Fibroblast of lung (primary cell): ENCODE data around the gene CXCR1. TPM values are rescaled to one million over a fixed set of nuclear protein-coding genes. Genes with fewer than 3 reads are reported as not detected.
A peak's percentile ranks its signal among the peaks of the same experiment; 100 is the strongest.

Source experiments
- DNase-seq, 2 donors: peaks; one replicate each; pipeline versions ENCODE4 v3.0.0 to v3.0.0-alpha.2; 2010; ENCODE audit warnings: low read depth in 2 of 2
- H2AFZ ChIP-seq: 2 replicates; pipeline ENCODE4 v1.5.1; 2012; ENCODE audit warnings: low read length, control low read depth, inconsistent platforms
- H3K27ac ChIP-seq: 2 replicates; pipeline ENCODE4 v1.5.1; 2011; ENCODE audit warnings: low read length, control low read depth; ENCODE audit not compliant: insufficient read depth
- H3K27me3 ChIP-seq: 2 replicates; pipeline ENCODE4 v1.5.1; 2011; ENCODE audit warnings: mild to moderate bottlenecking, low read length; ENCODE audit not compliant: control insufficient read depth, insufficient read depth
- H3K36me3 ChIP-seq: 2 replicates; pipeline ENCODE4 v1.5.1; 2011; ENCODE audit warnings: low read length; ENCODE audit not compliant: control insufficient read depth, insufficient read depth
- H3K4me1 ChIP-seq: 2 replicates; pipeline ENCODE4 v1.5.1; 2011; ENCODE audit warnings: low read length; ENCODE audit not compliant: control insufficient read depth, insufficient read depth; ENCODE audit errors: extremely low read depth
- H3K4me2 ChIP-seq: 2 replicates; pipeline ENCODE4 v1.5.1; 2011; ENCODE audit warnings: low read length, control low read depth; ENCODE audit not compliant: insufficient read depth; ENCODE audit errors: extremely low read depth
- H3K4me3 ChIP-seq, 4 experiments: fragments of 200-600 bp in 1 of 4; sonication (generic) in 1 of 4; replicated peaks in 1 of 4; 2 replicates each; pipeline ENCODE4 v1.5.1; 2011 to 2016; ENCODE audit warnings: low read length in 4 of 4, low read depth in 3 of 4, mild to moderate bottlenecking in 3 of 4, control low read depth in 2 of 4, inconsistent platforms in 1 of 4, mixed read lengths in 1 of 4; ENCODE audit not compliant: insufficient read depth in 1 of 4; ENCODE audit errors: control extremely low read depth in 1 of 4
- H3K79me2 ChIP-seq: 2 replicates; pipeline ENCODE4 v1.5.1; 2012; ENCODE audit warnings: mild to moderate bottlenecking, low read length, inconsistent platforms; ENCODE audit not compliant: control insufficient read depth, insufficient read depth
- H3K9ac ChIP-seq: 2 replicates; pipeline ENCODE4 v1.5.1; 2011; ENCODE audit warnings: mild to moderate bottlenecking, low read length, control low read depth; ENCODE audit not compliant: insufficient read depth
- H3K9me3 ChIP-seq: 2 replicates; pipeline ENCODE4 v1.5.1; 2012; ENCODE audit warnings: low read depth, low read length; ENCODE audit not compliant: control insufficient read depth, insufficient read depth
- H4K20me1 ChIP-seq: 2 replicates; pipeline ENCODE4 v1.5.1; 2011; ENCODE audit warnings: low read length; ENCODE audit not compliant: control insufficient read depth, insufficient read depth; ENCODE audit errors: extremely low read depth
- EZH2 ChIP-seq: IDR thresholded peaks from 2 replicates; pipeline ENCODE4 v1.5.1; 2012; ENCODE audit warnings: low read length, control low read depth, mild to moderate bottlenecking; ENCODE audit errors: missing control alignments
- polyA plus RNA-seq, 2 donors: library from polyadenylated mRNA; depleted of rRNA in 1 of 2; stranded (reverse) in 1 of 2; unstranded in 1 of 2; fragments of >200 nt; gene quantifications; 2 replicates each; pipeline ENCODE4 v1.2.1, GENCODE V29; 2011 to 2012; ENCODE audit warnings: missing spikeins in 1 of 2
- total RNA-seq: library from RNA; depleted of rRNA; stranded (reverse); fragments of >200 nt; gene quantifications from 2 replicates; pipeline ENCODE4 v1.2.1, GENCODE V29; 2014
- TF ChIP-seq, protein P1 (sequence below), 2 donors: IDR thresholded peaks in 1 of 2; conservative IDR thresholded peaks in 1 of 2; 1 replicate in 1 of 2; 2 replicates in 1 of 2; pipeline ENCODE4 v1.5.1; 2011 to 2012; ENCODE audit warnings: low read length in 2 of 2, control low read depth in 1 of 2, inconsistent platforms in 1 of 2, low read depth in 1 of 2, mild to moderate bottlenecking in 1 of 2

The CXCR1 gene
- total and polyA plus RNA-seq, 2 donors (not counting 1 experiment from before 2014, with no cell fraction given) = not detected

DNA sequence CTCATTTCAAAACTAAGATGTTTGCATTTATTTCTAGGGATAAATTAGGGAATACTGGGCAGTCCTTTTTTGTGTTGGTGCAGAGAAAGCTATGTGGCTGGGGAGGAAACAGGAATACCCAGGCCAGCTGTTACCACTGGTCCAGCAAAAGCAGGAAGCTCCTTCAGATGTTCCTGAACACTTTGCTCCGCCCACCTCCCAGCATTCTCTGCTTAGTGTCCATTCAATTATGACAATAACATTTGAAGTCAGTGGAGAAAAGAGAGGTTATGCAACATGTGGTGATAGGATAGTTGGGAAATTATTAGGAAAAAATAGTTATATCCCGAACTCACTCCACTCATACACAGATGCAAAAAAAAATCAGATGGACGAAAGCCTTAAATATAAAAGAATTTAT lies 28.1 kb upstream of the CXCR1 start:
- Histone ChIP-seq H3K9me3 (no peaks in the 10 kb centered on the region), H3K4me1 (no peaks in the 10 kb centered on the region), H3K9ac (no peak overlapping the region), H2AFZ (no peak overlapping the region), H4K20me1 (no peaks in the 10 kb centered on the region), H3K36me3 (no peaks in the 10 kb centered on the region), H3K79me2 (no peaks in the 10 kb centered on the region), H3K27me3 (peaks cover 2% of the 10 kb centered on the region), H3K4me3 (no peak overlapping the region), H3K4me2 (no peak overlapping the region), H3K27ac (no peak overlapping the region)
- TF ChIP-seq, protein P1, sequence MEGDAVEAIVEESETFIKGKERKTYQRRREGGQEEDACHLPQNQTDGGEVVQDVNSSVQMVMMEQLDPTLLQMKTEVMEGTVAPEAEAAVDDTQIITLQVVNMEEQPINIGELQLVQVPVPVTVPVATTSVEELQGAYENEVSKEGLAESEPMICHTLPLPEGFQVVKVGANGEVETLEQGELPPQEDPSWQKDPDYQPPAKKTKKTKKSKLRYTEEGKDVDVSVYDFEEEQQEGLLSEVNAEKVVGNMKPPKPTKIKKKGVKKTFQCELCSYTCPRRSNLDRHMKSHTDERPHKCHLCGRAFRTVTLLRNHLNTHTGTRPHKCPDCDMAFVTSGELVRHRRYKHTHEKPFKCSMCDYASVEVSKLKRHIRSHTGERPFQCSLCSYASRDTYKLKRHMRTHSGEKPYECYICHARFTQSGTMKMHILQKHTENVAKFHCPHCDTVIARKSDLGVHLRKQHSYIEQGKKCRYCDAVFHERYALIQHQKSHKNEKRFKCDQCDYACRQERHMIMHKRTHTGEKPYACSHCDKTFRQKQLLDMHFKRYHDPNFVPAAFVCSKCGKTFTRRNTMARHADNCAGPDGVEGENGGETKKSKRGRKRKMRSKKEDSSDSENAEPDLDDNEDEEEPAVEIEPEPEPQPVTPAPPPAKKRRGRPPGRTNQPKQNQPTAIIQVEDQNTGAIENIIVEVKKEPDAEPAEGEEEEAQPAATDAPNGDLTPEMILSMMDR (conservative IDR thresholded peaks at IDR 0.05 in 1 of 2, IDR thresholded peaks at IDR 0.05 in 1 of 2; ENCODE audit: low read depth in 1 of 2, low read length in 2 of 2) = no peak
- no peak for TF ChIP-seq EZH2
- DNase-seq = peak in 1 of 2 donors; percentile 12

DNA sequence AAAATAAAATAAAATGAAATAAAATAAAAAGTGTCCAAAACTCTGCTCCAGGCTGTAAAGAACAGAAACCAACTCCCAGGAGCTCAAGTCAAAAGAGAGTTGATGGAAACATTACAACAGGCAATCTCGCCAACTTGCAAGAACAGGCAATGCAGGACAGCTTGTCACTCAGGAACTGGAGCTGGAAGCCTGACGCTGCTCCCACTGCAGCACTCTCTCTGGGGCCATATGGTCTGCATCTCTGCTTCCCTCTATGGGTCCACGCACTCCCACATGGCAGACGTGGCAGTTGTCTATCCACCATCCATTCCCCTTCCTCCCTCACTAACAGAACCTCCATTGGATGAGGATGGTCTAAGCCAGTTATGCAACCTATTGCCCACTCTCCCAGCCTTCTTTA lies 26.9 kb upstream of the CXCR1 start:
- Histone ChIP-seq H3K4me3 (no peak overlapping the region), H3K9ac (no peak overlapping the region), H4K20me1 (no peaks in the 10 kb centered on the region), H3K27me3 (no peaks in the 10 kb centered on the region), H2AFZ (no peak overlapping the region), H3K79me2 (no peaks in the 10 kb centered on the region), H3K27ac (no peak overlapping the region), H3K4me1 (no peaks in the 10 kb centered on the region), H3K9me3 (no peaks in the 10 kb centered on the region), H3K4me2 (no peak overlapping the region), H3K36me3 (no peaks in the 10 kb centered on the region)
- no peak for TF ChIP-seq EZH2
- TF ChIP-seq, protein P1 (conservative IDR thresholded peaks at IDR 0.05 in 1 of 2, IDR thresholded peaks at IDR 0.05 in 1 of 2; ENCODE audit: low read depth in 1 of 2, low read length in 2 of 2) = no peak
- DNase-seq = no peak

DNA sequence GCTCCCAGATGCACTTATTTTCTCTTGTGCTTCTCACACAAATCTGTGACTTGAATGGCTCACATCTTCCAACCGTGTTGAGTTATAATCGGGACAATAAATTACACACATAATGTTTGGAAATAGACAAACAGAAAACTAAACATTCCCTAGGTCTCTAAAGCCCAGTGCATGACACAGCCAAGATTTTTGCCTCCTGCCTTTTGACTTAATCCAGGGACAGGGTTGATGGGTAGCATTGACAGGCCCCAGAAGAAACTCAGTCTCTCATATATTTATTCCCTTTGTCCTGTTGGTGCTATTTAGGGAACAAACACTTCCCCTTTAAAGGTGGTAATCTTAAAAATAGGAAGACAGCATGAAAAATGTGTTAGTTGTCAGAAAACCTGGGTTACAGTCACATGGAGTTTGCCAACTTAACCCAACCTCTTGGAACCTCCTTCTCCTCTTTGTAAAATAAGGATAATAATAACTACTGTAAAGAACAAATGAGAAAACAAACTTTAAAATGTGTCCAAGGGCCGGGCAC lies 26.2 kb upstream of the CXCR1 start:
- H4K20me1 ChIP-seq = no peaks in the 10 kb centered on the region
- H3K27me3 ChIP-seq = no peaks in the 10 kb centered on the region
- H3K9ac ChIP-seq = no peak overlapping the region
- no peaks in the 10 kb centered on the region for H3K36me3 ChIP-seq
- TF ChIP-seq, protein P1 (conservative IDR thresholded peaks at IDR 0.05 in 1 of 2, IDR thresholded peaks at IDR 0.05 in 1 of 2; ENCODE audit: low read depth in 1 of 2, low read length in 2 of 2) = no peak
- TF ChIP-seq EZH2 = no peak
- DNase-seq = no peak
- H3K27ac ChIP-seq = no peak overlapping the region
- no peaks in the 10 kb centered on the region for H3K4me1 ChIP-seq
- H3K4me2 ChIP-seq = no peak overlapping the region
- H3K79me2 ChIP-seq = no peaks in the 10 kb centered on the region
- no peak overlapping the region for H2AFZ ChIP-seq
- no peak overlapping the region for H3K4me3 ChIP-seq
- no peaks in the 10 kb centered on the region for H3K9me3 ChIP-seq
